Heart left ventricle (tissue), 16 donors: ENCODE measurements around the gene SPOCK1. TPM values are rescaled to one million over a fixed set of nuclear protein-coding genes. Genes with fewer than 3 reads are reported as not detected.
A peak's percentile ranks its signal among the peaks of the same experiment; 100 is the strongest.

Experiments used
- ATAC-seq, 4 donors: fragments of 200-7000 bp; cut with Tn5 transposase; one replicate each; pipeline ENCODE4 v1.9.1; 2020 to 2022; ENCODE audit warnings: moderate library complexity in 4 of 4, mild to moderate bottlenecking in 3 of 4, moderate number of reproducible peaks in 1 of 4
- DNase-seq, 5 donors: peaks; one replicate each; pipeline ENCODE4 v3.0.0-alpha.2; 2020
- H3K27ac ChIP-seq, 12 donors: fragments of 200-600 bp; sonication (generic) in 4 of 12; one replicate each; pipeline versions ENCODE4 v1.5.0 to v1.8.0; 2016 to 2022; ENCODE audit warnings: mild to moderate bottlenecking in 2 of 12
- H3K27me3 ChIP-seq, 9 donors: fragments of 200-600 bp; sonication (generic) in 2 of 9; one replicate each; pipeline versions ENCODE4 v1.5.1 to v1.8.0; 2016 to 2022; ENCODE audit warnings: mild to moderate bottlenecking in 3 of 9
- H3K36me3 ChIP-seq, 9 donors: fragments of 200-600 bp; sonication (generic) in 2 of 9; one replicate each; pipeline versions ENCODE4 v1.5.0 to v1.8.0; 2018 to 2022; ENCODE audit warnings: mild to moderate bottlenecking in 2 of 9
- H3K4me1 ChIP-seq, 12 donors: fragments of 200-600 bp; sonication (generic) in 4 of 12; one replicate each; pipeline versions ENCODE4 v1.5.0 to v1.8.0; 2016 to 2022; ENCODE audit warnings: mild to moderate bottlenecking in 3 of 12
- H3K4me3 ChIP-seq, 12 donors: fragments of 200-600 bp; sonication (generic) in 4 of 12; one replicate each; pipeline versions ENCODE4 v1.5.0 to v1.8.0; 2017 to 2022; ENCODE audit warnings: mild to moderate bottlenecking in 9 of 12, moderate library complexity in 4 of 12
- H3K9me3 ChIP-seq, 12 donors: fragments of 200-600 bp; sonication (generic) in 4 of 12; one replicate each; pipeline versions ENCODE4 v1.5.0 to v1.8.0; 2016 to 2022; ENCODE audit warnings: mild to moderate bottlenecking in 1 of 12
- POLR2A ChIP-seq, 2 donors: fragments of 450-650 bp; IDR thresholded peaks; one replicate each; pipeline ENCODE4 v1.6.1; 2017; ENCODE audit warnings: antibody characterized with exemption in 2 of 2, mild to moderate bottlenecking in 2 of 2, moderate library complexity in 2 of 2
- WGBS, 4 donors: extraction: QIAGEN DNeasy Blood & Tissue Kit in 2 of 4; methylation state at CpG; one replicate each; pipeline versions ENCODE4 v1.1.5 to v1.1.7; 2013 to 2018; 5-methylcytosine and 5-hydroxymethylcytosine counted together
- intact Hi-C, 10 donors: fragments of 100-400 bp; cut with DNase I; formaldehyde crosslinking; loops; one replicate each; pipeline versions ENCODE4 v1.11.1 to v1.14.2; 2022
- polyA plus RNA-seq, 2 donors: library from polyadenylated mRNA; stranded (reverse); fragments of 200-250 nt; gene quantifications; one replicate each; pipeline ENCODE4 v1.2.3, GENCODE V29; 2013
- total RNA-seq, 9 donors: library from RNA; depleted of rRNA in 2 of 9; stranded (reverse); fragments of >200 nt in 2 of 9; fragmentation: NEBNext Ultra II Directional in 3 of 9; extraction: Animal tissue kit (Norgen Biotek cat#: 25700) in 3 of 9; gene quantifications; one replicate each; pipeline versions ENCODE4 v1.1.0 to v1.2.4, GENCODE V29; 2016 to 2023
- TF ChIP-seq, protein P1 (sequence below), 12 donors: fragments of 200-600 bp; sonication (generic) in 4 of 12; IDR thresholded peaks; one replicate each; pipeline versions ENCODE4 v1.5.0 to v1.8.0; 2018 to 2022; ENCODE audit warnings: antibody characterized with exemption in 12 of 12, mild to moderate bottlenecking in 5 of 12
- donor health status: ischemic (EF 13 %, LVEDD 7.1; RV severe dilation, severe dysfunction).
- donor health status: healthy with polysubstance abuse.
- donor health status: DM: no; HTN: yes; CAD: no.
- donor health status: DM: no; HTN: no; CAD: no.
- donor health status: ischemic (EF 25% LVEDD 6.9; RV normal size, moderate dysfunction).
- donor health status: ischemic (EF 25% LVEDD 5.7; RV mildly dilated, moderate dysfunction).
- donor health status: healthy.
- donor health status: DM: yes; HTN: yes; CAD: no.
- donor health status: ischemic (EF 35%, LVEDD 5.7; RV mildly dilated, moderate dysfunction).
- donor health status: nonischemic (EF 11% LVEDD 7.7; RV severe dilation, severe dysfunction).
- donor health status: DM: yes; HTN: yes; CAD: no.
- donor health status: PGD.
- donor health status: ischemic (EF 29% LVEDD 5.4; RV normal size, mild dysfunction).
- donor health status: nonischemic (EF 23%, LVEDD 6.1; RV moderate dilation, normal function).

SPOCK1 gene
- total and polyA plus RNA-seq, 11 donors, result 7.8 to 51.2 (median 19.9) TPM

DNA sequence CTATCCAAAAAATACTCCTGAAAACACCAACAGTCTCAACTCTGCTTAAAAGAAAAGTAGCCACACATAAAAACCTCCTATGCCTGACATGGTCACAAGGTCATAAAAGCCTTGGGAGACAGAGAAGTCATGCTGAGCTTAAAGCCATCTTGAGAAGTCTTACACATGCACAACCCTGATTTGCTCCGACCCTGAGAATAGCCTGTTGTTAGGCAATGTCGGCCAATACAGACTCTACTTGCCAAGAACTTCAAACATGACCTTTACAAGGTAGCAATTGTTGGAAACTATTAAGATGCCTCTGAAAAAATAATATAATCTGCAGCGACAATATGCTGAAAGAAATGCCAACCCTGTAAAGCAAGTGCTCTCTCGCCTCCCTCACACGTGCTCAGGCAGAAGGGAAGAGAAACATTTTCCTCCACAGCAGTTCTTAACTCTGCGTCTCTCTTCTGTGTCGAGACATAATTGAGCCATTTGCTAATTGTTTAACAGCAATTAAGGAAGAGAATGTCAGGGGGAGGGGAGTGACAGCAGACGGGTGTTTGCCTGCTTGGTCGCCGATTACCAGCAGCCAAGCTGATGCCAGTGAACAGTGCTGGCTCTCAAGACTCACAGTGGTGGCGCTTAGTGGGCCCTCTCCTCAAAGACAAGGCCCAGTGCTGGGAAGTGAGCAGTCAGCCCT lies 393.6 kb downstream of the SPOCK1 start:
- intact Hi-C loops, result no loop called here
- WGBS, 4 donors, result 80 to 88% (median 82%) methylated on average over 11 of the region's 11 CpGs
- H3K36me3 ChIP-seq, result no peaks in the 10 kb centered on the region
- TF ChIP-seq POLR2A (IDR thresholded peaks at IDR 0.05), result no peak
- TF ChIP-seq, protein P1, sequence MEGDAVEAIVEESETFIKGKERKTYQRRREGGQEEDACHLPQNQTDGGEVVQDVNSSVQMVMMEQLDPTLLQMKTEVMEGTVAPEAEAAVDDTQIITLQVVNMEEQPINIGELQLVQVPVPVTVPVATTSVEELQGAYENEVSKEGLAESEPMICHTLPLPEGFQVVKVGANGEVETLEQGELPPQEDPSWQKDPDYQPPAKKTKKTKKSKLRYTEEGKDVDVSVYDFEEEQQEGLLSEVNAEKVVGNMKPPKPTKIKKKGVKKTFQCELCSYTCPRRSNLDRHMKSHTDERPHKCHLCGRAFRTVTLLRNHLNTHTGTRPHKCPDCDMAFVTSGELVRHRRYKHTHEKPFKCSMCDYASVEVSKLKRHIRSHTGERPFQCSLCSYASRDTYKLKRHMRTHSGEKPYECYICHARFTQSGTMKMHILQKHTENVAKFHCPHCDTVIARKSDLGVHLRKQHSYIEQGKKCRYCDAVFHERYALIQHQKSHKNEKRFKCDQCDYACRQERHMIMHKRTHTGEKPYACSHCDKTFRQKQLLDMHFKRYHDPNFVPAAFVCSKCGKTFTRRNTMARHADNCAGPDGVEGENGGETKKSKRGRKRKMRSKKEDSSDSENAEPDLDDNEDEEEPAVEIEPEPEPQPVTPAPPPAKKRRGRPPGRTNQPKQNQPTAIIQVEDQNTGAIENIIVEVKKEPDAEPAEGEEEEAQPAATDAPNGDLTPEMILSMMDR (IDR thresholded peaks at IDR 0.05), result no peak
- no peaks in the 10 kb centered on the region for H3K27me3 ChIP-seq
- H3K4me1 ChIP-seq, result peaks cover 0 to 12% (median 0%) of the 10 kb centered on the region in 12 donors
- no peak overlapping the region for H3K27ac ChIP-seq
- ATAC-seq (peak in 1 of 4 donors; percentile 41), DNase-seq (no peak)
- H3K4me3 ChIP-seq, result no peak overlapping the region
- no peaks in the 10 kb centered on the region for H3K9me3 ChIP-seq

DNA sequence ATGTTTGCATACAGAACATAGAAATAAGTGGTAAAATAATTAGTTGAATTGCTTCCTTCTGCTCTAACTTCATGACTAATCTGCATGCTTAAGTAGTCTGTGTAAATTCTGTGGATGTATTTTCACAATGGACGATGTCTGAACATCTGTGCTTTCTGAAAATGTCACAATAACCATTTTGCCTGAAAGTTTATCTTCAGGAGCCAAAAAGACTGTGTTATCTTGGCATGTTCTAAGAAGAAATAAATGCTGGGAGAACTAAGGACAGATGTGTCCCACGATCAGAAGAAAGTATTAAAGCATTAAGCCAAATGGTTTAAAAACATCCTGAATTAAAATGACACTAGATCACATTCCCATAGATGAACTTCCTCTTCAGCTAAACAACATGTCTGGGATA lies 397.6 kb downstream of the SPOCK1 start:
- H3K4me3 ChIP-seq, result no peak overlapping the region
- no peaks in the 10 kb centered on the region for H3K27me3 ChIP-seq
- no peaks in the 10 kb centered on the region for H3K36me3 ChIP-seq
- intact Hi-C loops, result no loop called here
- TF ChIP-seq, protein P1 (IDR thresholded peaks at IDR 0.05), result no peak
- TF ChIP-seq POLR2A (IDR thresholded peaks at IDR 0.05), result no peak
- H3K4me1 ChIP-seq, result peaks cover 0 to 12% (median 0%) of the 10 kb centered on the region in 12 donors
- DNase-seq, result no peak
- H3K9me3 ChIP-seq, result no peaks in the 10 kb centered on the region
- 52 to 58% (median 54%) methylated on average over 2 of the region's 2 CpGs for WGBS, 4 donors
- peak in 2 of 4 donors; percentile 34 to 74 for ATAC-seq
- peak overlapping the region in 6 of 12 donors; percentile 19 to 38 (median 34) for H3K27ac ChIP-seq

DNA sequence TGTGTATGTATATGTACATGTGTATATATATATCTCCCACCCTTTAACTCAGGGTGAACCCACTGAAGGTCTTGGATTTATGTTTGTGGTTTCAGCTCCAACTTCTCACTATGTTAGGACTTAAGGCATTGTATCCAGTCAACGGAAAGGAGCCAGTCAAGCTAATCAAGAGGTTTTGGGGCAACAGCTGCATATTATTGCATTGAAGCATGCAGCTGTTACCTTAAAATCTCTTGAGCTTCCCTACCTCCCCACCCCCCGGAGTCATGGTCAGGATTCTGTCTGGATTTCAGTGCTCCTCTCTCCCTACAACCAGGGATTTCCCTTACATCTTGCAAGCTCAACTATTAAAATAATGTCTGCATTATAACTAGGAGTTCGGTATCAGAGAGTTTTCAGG lies 399.5 kb downstream of the SPOCK1 start:
- H3K27ac ChIP-seq, result no peak overlapping the region
- H3K9me3 ChIP-seq, result no peaks in the 10 kb centered on the region
- H3K4me1 ChIP-seq, result peaks cover 0 to 12% (median 0%) of the 10 kb centered on the region in 12 donors
- no peaks in the 10 kb centered on the region for H3K36me3 ChIP-seq
- DNase-seq (no peak), ATAC-seq (no peak)
- no peaks in the 10 kb centered on the region for H3K27me3 ChIP-seq
- TF ChIP-seq, protein P1 (IDR thresholded peaks at IDR 0.05), result no peak
- TF ChIP-seq POLR2A (IDR thresholded peaks at IDR 0.05), result no peak
- 80 to 91% (median 88%) methylated on average over 3 of the region's 3 CpGs for WGBS, 4 donors
- intact Hi-C loops, result no loop called here
- no peak overlapping the region for H3K4me3 ChIP-seq

DNA sequence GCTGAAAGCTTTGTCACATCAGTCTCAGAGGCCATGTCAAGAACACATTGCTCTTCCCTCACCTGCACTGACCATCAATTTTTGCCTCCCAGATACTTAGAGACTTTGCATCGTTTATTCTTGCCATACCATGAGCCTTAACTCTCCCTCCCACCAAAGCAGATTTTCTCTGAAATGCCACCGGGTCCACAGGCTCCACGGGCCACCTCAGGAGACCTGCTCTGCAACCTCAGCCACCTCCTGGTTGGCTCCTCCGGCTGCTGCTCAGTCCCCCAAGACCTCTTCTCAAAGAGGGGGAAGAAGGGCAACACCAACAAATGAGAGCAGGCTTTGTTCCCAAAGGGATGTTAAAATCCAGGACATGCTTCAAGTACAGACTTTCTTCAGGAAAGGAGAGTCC lies 400.5 kb downstream of the SPOCK1 start:
- Histone ChIP-seq H3K9me3 (no peaks in the 10 kb centered on the region), H3K27ac (no peak overlapping the region), H3K27me3 (no peaks in the 10 kb centered on the region), H3K4me3 (no peak overlapping the region), H3K4me1 (peaks cover 0 to 12% (median 0%) of the 10 kb centered on the region in 12 donors), H3K36me3 (no peaks in the 10 kb centered on the region)
- intact Hi-C loops, result no loop called here
- TF ChIP-seq, protein P1 (IDR thresholded peaks at IDR 0.05), result no peak
- no peak for TF ChIP-seq POLR2A (IDR thresholded peaks at IDR 0.05)
- ATAC-seq, result no peak
- WGBS, 4 donors, result 74 to 79% (median 77%) methylated on average over 4 of the region's 4 CpGs
- no peak for DNase-seq
